ENCODE measurements around the gene CEP85. TPM values are rescaled to one million over a fixed set of nuclear protein-coding genes. Genes with fewer than 3 reads are reported as not detected.

CEP85 gene
- total RNA-seq (10 to 100 TPM; 20.4 to 21.9 TPM), polyA plus RNA-seq (1 to 10 TPM; 6.7 to 9.4 TPM)

- ChIA-PET CTCF (ENCODE audit: partially characterized antibody) (interaction anchor here (0.7 to 9.3 kb wide), 54 partner anchors 9 to 807 kb away, joined by 3 to 167 read pairs (median 5); partner anchors contain the start of genes C1orf232, CATSPER4, CD52 and DHDDS), POLR2A (ENCODE audit: partially characterized antibody) (interaction anchor here (0.7 to 4.4 kb wide), 32 partner anchors 11 to 666 kb away, joined by 3 to 44 read pairs (median 6); partner anchors contain the start of genes C1orf232, CD52, DHDDS and GPATCH3)
- no peaks in the 10 kb centered on the region for H3K36me3 ChIP-seq (ENCODE audit: insufficient read depth, low read length)
- Mint-ChIP-seq H3K27me3 (peaks cover 0 to 1% of the 10 kb centered on the region in 2 donors), H3K27ac (peak within 1 kb of the TSS; percentile 84 to 100 (median 97)), H3K4me1 (peaks cover 18 to 43% (median 33%) of the 10 kb centered on the region in 4 donors), H3K4me3 (peak within 1 kb of the TSS; percentile 92 to 100 (median 98)), H3K36me3 (peaks cover 0 to 7% of the 10 kb centered on the region in 2 donors), H3K9me3 (peaks cover 0 to 3% (median 0%) of the 10 kb centered on the region in 8 donors)
- H3K4me3 ChIP-seq (ENCODE audit: low read length in 2 of 2) = peak within 1 kb of the TSS; percentile 90 to 97
- no peaks in the 10 kb centered on the region for H3K9me3 ChIP-seq (ENCODE audit: control insufficient read depth in 1 of 2, low read length in 2 of 2)
- H3K27ac ChIP-seq (ENCODE audit: low read depth, low read length) = peak within 1 kb of the TSS; percentile 77
- H3K27me3 ChIP-seq (ENCODE audit: insufficient read depth, low read length) = no peaks in the 10 kb centered on the region
- DNase-seq = peak; percentile 98 to 99 (median 98)
- intact Hi-C loops (cut with micrococcal nuclease) = loop anchor here (1.0 to 5.0 kb wide), 9 partner anchors 31 to 239 kb away; partner anchors contain the start of genes CATSPER4, PDIK1L and ZNF593
- H3K4me1 ChIP-seq (ENCODE audit: insufficient read depth, low read length) = peaks cover 26% of the 10 kb centered on the region
Measured at GRCh38 chr1:26233903-26234643, at the start of gene CEP85. CEP85 (plus strand) TSS chr1:26234200; CDS start chr1:26239784, 5,584 bp downstream.

GRCh38 chr1:26184883-26185282, 49.1 kb upstream of the CEP85 start:
- no peak for DNase-seq
- H3K27ac Mint-ChIP-seq = no peak overlapping the region
- no peaks in the 10 kb centered on the region for H3K27me3 ChIP-seq (ENCODE audit: insufficient read depth, low read length)
- no peaks in the 10 kb centered on the region for H3K9me3 Mint-ChIP-seq
- no peaks in the 10 kb centered on the region for H3K9me3 ChIP-seq (ENCODE audit: control insufficient read depth in 1 of 2, low read length in 2 of 2)
- intact Hi-C loops (cut with micrococcal nuclease) = no loop called here
- no peak overlapping the region for H3K4me3 Mint-ChIP-seq
- ChIA-PET POLR2A (ENCODE audit: partially characterized antibody) (no interaction called here), CTCF (ENCODE audit: partially characterized antibody) (interaction anchor here (1.6 kb wide), 1 partner anchor 49 kb away, joined by 5 read pairs; the partner anchor contains the start of gene CEP85)
- no peaks in the 10 kb centered on the region for H3K36me3 Mint-ChIP-seq
- no peaks in the 10 kb centered on the region for H3K27me3 Mint-ChIP-seq
- no peak overlapping the region for H3K27ac ChIP-seq (ENCODE audit: low read depth, low read length)
- no peaks in the 10 kb centered on the region for H3K4me1 Mint-ChIP-seq
- H3K36me3 ChIP-seq (ENCODE audit: insufficient read depth, low read length) = no peaks in the 10 kb centered on the region
- no peaks in the 10 kb centered on the region for H3K4me1 ChIP-seq (ENCODE audit: insufficient read depth, low read length)
- no peak overlapping the region for H3K4me3 ChIP-seq (ENCODE audit: low read length in 2 of 2)

- peaks cover 6 to 18% (median 11%) of the 10 kb centered on the region in 4 donors for H3K4me1 Mint-ChIP-seq
- H3K36me3 ChIP-seq (ENCODE audit: insufficient read depth, low read length) = no peaks in the 10 kb centered on the region
- CTCF ChIA-PET (ENCODE audit: partially characterized antibody) = interaction anchor here (1.5 to 4.6 kb wide), 3 partner anchors 18 to 229 kb away, joined by 4 to 37 read pairs (median 5); partner anchors contain the start of genes C1orf232, CEP85 and ZNF593
- H3K36me3 Mint-ChIP-seq = no peaks in the 10 kb centered on the region
- H3K27ac Mint-ChIP-seq = no peak overlapping the region
- no peaks in the 10 kb centered on the region for H3K9me3 ChIP-seq (ENCODE audit: control insufficient read depth in 1 of 2, low read length in 2 of 2)
- no peak overlapping the region for H3K4me3 Mint-ChIP-seq
- no peak for DNase-seq
- POLR2A ChIA-PET (ENCODE audit: partially characterized antibody) = interaction anchor here (1.1 kb wide), 1 partner anchor 10 kb away, joined by 3 read pairs; the partner anchor contains the start of gene CNKSR1
- intact Hi-C loops (cut with micrococcal nuclease) = no loop called here
- no peaks in the 10 kb centered on the region for H3K27me3 Mint-ChIP-seq
- H3K27me3 ChIP-seq (ENCODE audit: insufficient read depth, low read length) = no peaks in the 10 kb centered on the region
- H3K4me3 ChIP-seq (ENCODE audit: low read length in 2 of 2) = no peak overlapping the region
- no peak overlapping the region for H3K27ac ChIP-seq (ENCODE audit: low read depth, low read length)
- H3K4me1 ChIP-seq (ENCODE audit: insufficient read depth, low read length) = peaks cover 7% of the 10 kb centered on the region
- H3K9me3 Mint-ChIP-seq = peaks cover 0 to 1% (median 0%) of the 10 kb centered on the region in 8 donors
Measured at GRCh38 chr1:26187882-26188281, 46.1 kb upstream of the CEP85 start.

- intact Hi-C loops (cut with micrococcal nuclease) = no loop called here
- CTCF ChIA-PET (ENCODE audit: partially characterized antibody) = interaction anchor here (4.6 kb wide), 1 partner anchor 46 kb away, joined by 37 read pairs; the partner anchor contains the start of gene CEP85
Measured at GRCh38 chr1:26188477-26188876, 45.5 kb upstream of the CEP85 start.

GRCh38 chr1:26189331-26189730, 44.7 kb upstream of the CEP85 start:
- H3K4me3 ChIP-seq (ENCODE audit: low read length in 2 of 2) = no peak overlapping the region
- no peaks in the 10 kb centered on the region for H3K27me3 ChIP-seq (ENCODE audit: insufficient read depth, low read length)
- H3K4me1 Mint-ChIP-seq = peaks cover 6 to 30% (median 14%) of the 10 kb centered on the region in 4 donors
- H3K9me3 Mint-ChIP-seq = peaks cover 0 to 1% (median 0%) of the 10 kb centered on the region in 8 donors
- H3K27ac Mint-ChIP-seq = peak overlapping the region in 2 of 7 donors; percentile 43 to 88
- no peaks in the 10 kb centered on the region for H3K27me3 Mint-ChIP-seq
- no peak for DNase-seq
- no peak overlapping the region for H3K4me3 Mint-ChIP-seq
- CTCF ChIA-PET (ENCODE audit: partially characterized antibody) = interaction anchor here (1.0 to 4.6 kb wide), 3 partner anchors 20 to 45 kb away, joined by 4 to 37 read pairs (median 6); partner anchors contain the start of genes CEP85 and ZNF593
- intact Hi-C loops (cut with micrococcal nuclease) = no loop called here
- H3K36me3 Mint-ChIP-seq = no peaks in the 10 kb centered on the region
- H3K36me3 ChIP-seq (ENCODE audit: insufficient read depth, low read length) = no peaks in the 10 kb centered on the region
- POLR2A ChIA-PET (ENCODE audit: partially characterized antibody) = interaction anchor here (0.8 kb wide), 1 partner anchor 45 kb away, joined by 3 read pairs; the partner anchor contains the start of gene CEP85
- no peaks in the 10 kb centered on the region for H3K9me3 ChIP-seq (ENCODE audit: control insufficient read depth in 1 of 2, low read length in 2 of 2)
- no peak overlapping the region for H3K27ac ChIP-seq (ENCODE audit: low read depth, low read length)
- peaks cover 7% of the 10 kb centered on the region for H3K4me1 ChIP-seq (ENCODE audit: insufficient read depth, low read length)

More at GRCh38 chr1:26188477-26188876, 45.5 kb upstream of the CEP85 start:
- Mint-ChIP-seq H3K27ac (no peak overlapping the region), H3K9me3 (peaks cover 0 to 1% (median 0%) of the 10 kb centered on the region in 8 donors), H3K36me3 (no peaks in the 10 kb centered on the region), H3K4me1 (peaks cover 6 to 24% (median 12%) of the 10 kb centered on the region in 4 donors), H3K4me3 (no peak overlapping the region), H3K27me3 (no peaks in the 10 kb centered on the region)
- DNase-seq = no peak
- H3K4me1 ChIP-seq (ENCODE audit: insufficient read depth, low read length) = peaks cover 7% of the 10 kb centered on the region
- no peak overlapping the region for H3K27ac ChIP-seq (ENCODE audit: low read depth, low read length)
- H3K27me3 ChIP-seq (ENCODE audit: insufficient read depth, low read length) = no peaks in the 10 kb centered on the region
- H3K9me3 ChIP-seq (ENCODE audit: control insufficient read depth in 1 of 2, low read length in 2 of 2) = no peaks in the 10 kb centered on the region
- POLR2A ChIA-PET (ENCODE audit: partially characterized antibody) = no interaction called here
- no peak overlapping the region for H3K4me3 ChIP-seq (ENCODE audit: low read length in 2 of 2)
- no peaks in the 10 kb centered on the region for H3K36me3 ChIP-seq (ENCODE audit: insufficient read depth, low read length)

- H3K27ac ChIP-seq (ENCODE audit: low read depth, low read length) = no peak overlapping the region
- Mint-ChIP-seq H3K4me1 (peaks cover 6 to 30% (median 14%) of the 10 kb centered on the region in 4 donors), H3K9me3 (peaks cover 0 to 1% (median 0%) of the 10 kb centered on the region in 8 donors), H3K4me3 (no peak overlapping the region), H3K36me3 (no peaks in the 10 kb centered on the region), H3K27me3 (no peaks in the 10 kb centered on the region), H3K27ac (peak overlapping the region in 2 of 7 donors; percentile 36 to 88)
- no peaks in the 10 kb centered on the region for H3K36me3 ChIP-seq (ENCODE audit: insufficient read depth, low read length)
- CTCF ChIA-PET (ENCODE audit: partially characterized antibody) = interaction anchor here (1.0 to 4.6 kb wide), 5 partner anchors 10 to 44 kb away, joined by 3 to 37 read pairs (median 6); partner anchors contain the start of genes CEP85 and ZNF593
- peaks cover 7% of the 10 kb centered on the region for H3K4me1 ChIP-seq (ENCODE audit: insufficient read depth, low read length)
- H3K27me3 ChIP-seq (ENCODE audit: insufficient read depth, low read length) = no peaks in the 10 kb centered on the region
- no peak for DNase-seq
- POLR2A ChIA-PET (ENCODE audit: partially characterized antibody) = interaction anchor here (0.8 kb wide), 1 partner anchor 44 kb away, joined by 3 read pairs; the partner anchor contains the start of gene CEP85
- intact Hi-C loops (cut with micrococcal nuclease) = loop anchor here (1.0 kb wide), 1 partner anchor 44 kb away; the partner anchor contains the start of gene CEP85
- no peaks in the 10 kb centered on the region for H3K9me3 ChIP-seq (ENCODE audit: control insufficient read depth in 1 of 2, low read length in 2 of 2)
- no peak overlapping the region for H3K4me3 ChIP-seq (ENCODE audit: low read length in 2 of 2)
Measured at GRCh38 chr1:26189751-26190275, 44.2 kb upstream of the CEP85 start.
